Raji (cell line): Measurements from ENCODE around the gene CBL.

ENCODE experiments used
- POLR2A ChIP-seq: IDR thresholded peaks from 2 replicates; pipeline ENCODE4 v1.6.1; 2011; ENCODE audit warnings: low read depth, low read length, control low read depth; ENCODE audit not compliant: insufficient read depth

Gene CBL

DNA sequence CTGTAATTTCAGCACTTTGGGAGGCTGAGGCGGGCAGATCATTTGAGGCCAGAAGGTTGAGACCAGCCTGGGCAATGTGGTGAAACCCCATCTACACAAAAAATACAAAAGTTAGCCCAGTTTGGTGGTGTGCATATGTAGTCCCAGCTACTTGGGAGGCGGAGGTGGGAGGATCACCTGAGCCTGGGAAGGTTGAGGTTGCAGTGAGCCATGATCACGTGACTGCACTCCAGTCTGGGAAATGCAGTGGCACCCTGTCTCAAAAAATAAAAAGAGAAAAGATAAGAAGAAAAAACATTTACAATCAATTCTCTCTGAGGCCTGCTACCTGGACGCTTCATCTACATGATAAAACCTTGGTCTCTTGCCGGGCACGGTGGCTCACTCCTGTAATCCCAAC, 7.2 kb upstream of the CBL start:
- no peak for TF ChIP-seq POLR2A

DNA sequence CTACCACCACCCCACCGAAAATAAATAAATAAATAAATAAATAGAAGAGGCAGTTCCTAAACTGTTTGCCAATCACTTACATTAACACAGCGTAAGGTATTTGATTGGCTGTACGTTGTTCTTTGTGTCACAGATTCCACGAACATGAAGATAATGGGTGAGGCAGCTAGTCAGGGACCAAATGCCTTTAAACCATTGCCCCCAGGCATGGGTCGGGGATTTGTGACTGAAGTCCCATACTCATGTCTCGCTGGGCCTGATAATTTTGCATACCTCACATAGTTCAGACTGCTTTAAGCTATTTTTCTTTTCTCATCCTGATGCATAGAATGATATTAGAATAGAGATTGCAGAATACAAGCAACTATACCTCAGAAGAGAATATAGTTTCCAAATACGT, 3.6 kb upstream of the CBL start:
- no peak for TF ChIP-seq POLR2A

DNA sequence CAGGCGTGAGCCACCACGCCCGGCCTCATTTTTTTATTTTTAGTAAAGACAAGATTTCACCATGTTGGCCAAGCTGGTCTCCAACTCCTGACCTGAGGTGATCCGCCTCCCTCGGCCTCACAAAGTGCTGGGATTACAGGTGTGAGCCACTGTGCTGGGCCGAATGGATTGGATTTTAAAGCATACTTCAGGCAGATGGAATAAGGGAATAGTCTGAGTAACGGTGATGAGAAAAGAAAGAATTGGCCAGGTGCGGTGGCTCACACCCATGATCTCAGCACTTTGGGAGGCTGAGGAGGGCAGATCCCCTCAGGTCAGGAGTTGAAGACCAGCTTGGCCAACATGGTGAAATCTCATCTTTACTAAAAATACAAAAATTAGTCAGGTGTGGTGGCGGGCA, 2.1 kb upstream of the CBL start:
- no peak for TF ChIP-seq POLR2A

DNA sequence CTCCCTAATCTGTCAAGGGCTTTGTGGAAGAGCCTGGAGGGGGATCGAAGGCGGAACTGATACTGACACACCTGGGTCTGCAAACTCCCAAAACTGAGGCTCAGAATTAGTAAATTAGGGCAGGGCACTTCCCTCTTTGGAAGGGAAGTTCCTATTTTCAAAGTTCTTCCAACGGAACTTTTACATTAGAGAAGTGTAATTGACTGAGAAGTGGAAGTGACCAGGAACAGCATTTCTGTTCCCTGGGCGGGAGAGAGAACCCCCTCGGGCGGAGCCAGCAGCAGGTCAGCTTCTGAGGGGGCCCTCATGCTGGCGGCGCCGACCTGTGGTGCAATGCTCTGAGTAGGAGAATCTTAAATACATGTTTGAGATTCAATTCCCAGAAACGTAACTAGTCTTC, 1.1 kb upstream of the CBL start:
- no peak for TF ChIP-seq POLR2A

DNA sequence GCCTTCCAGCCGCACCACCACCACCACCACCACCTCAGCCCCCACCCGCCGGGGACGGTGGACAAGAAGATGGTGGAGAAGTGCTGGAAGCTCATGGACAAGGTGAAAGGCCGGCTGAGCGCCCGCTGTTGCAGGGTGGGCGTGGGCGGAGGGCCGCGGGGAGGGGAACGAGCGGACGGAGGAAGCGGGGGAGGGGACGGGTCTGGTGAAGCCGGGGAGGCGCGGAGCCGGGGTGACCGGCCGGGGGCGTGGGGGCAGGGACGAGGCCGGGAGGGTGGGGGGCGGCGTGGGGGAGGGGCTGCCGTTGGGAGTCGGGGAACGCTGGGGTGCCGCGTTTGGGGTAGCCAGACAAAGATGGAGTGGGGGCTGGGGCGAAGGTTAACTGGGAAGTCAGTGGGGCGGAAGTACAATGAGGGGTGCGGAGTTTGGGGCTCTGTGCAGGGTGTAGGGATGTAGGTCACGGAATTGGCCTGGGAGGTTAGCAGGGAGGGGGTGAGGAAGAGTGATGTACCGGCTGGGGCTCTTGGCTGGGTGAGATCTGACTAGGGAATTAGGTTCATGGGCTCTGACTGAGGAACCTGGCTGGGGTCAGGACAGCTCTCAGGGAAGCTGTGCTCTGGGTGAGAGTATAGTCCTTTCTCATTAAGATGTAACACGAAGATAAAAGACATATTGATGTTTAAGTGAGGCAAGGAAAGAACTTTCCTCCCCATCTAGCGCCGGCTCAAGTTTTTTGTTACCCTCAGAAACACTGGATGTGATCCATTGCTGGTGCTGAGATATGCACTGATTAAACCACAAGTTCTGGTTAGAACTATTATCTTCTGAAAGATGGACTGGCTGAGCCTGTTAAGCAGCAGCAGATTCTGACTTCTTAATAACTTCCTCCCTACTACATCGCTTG, 624 bp downstream of the CBL start:
- TF ChIP-seq POLR2A = no peak

DNA sequence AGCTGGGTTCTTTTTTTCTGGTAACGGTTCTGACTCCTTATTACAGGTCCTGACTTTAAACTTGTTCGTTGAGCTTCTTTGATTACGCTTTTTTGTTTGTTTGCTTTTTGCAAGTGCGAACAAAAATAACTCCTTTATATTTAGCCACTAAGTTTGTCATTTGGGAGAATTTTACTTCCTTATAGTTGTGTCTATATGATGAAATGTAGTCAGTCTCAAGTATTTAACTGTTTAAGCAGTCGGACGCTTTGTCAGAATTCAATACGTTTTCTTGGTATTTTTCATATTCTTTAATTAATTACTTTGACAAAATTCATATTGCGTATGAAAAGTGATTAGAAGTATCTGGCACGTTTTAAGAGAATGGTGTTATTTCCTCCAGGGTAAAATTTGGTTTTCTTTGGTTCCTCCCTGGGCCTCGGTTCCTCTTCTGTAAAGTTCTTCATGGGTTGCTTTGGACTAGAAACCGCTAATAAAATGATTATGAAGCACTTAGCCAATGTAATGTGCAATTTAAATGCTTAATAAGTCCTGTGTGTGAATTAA, 1.3 kb downstream of the CBL start:
- no peak for TF ChIP-seq POLR2A

DNA sequence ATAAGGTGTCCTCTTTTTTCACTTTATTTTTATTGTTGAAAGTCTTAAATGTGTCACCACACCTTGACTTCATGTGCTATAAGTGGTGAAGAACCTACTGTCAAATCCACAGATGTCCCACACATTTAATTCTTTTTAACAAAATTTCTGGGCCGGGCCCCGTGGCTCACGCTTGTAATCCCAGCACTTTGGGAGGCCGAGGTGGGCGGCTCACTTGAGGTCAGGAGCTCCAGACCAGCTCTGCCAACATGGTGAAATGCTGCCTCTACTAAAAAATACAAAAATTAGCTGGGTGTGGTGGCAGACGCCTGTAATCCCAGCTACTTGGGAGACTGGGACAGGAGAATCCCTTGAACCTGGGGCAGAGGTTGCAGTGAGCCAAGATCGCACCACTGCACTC, 3.0 kb downstream of the CBL start:
- no peak for TF ChIP-seq POLR2A

DNA sequence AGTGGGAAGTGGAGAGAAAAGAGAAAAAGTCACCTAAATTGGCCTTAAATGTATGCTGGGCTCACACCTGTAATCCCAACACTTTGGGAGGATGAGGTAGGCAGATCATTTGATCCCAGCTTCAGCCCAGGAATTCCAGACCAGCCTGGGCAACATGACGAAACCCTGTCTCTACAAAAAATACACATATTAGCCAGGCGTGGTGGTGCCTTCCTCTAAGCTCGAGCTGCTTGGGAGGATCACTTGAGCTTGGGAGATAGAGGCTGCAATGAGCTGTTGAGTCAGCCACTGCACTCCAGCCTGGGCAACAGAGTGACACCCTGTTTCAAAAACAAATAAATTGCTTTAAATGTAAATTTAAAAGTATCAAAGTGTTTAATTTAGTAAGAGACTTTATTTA, 3.9 kb downstream of the CBL start:
- no peak for TF ChIP-seq POLR2A

DNA sequence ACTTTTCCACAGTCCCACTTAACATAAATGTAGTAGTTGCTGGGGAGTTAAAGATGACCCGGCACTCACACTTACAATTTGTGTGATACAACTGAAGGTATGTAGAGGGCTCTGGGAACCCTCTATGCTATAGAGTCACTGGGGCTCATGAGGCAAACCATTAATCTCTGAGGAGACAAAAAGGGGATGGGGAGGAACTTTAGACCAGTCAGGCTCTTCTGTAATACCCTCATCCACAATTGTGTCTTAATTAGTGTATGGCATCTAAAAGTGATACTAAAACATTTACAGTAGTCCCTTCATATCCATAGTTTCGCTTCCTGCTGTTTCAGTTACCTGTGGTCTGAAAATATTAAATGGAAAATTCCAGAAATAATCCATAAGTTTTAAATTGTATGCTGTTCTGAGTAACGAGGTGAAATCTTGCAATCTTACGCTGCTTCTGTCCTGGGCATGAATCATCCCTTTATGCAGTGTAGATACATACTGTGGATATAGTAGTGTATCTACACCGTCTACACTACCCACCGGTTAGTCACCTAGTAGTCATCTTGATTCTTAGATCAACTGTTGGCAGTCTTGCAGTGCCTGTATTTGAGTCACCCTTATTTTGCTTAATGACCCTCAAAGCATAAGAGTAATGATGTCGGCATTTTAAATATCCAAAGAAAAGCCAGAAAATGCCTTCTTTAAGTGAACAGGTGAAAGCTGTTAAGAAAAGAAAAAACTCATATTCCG, 12.2 kb downstream of the CBL start:
- no peak for TF ChIP-seq POLR2A

DNA sequence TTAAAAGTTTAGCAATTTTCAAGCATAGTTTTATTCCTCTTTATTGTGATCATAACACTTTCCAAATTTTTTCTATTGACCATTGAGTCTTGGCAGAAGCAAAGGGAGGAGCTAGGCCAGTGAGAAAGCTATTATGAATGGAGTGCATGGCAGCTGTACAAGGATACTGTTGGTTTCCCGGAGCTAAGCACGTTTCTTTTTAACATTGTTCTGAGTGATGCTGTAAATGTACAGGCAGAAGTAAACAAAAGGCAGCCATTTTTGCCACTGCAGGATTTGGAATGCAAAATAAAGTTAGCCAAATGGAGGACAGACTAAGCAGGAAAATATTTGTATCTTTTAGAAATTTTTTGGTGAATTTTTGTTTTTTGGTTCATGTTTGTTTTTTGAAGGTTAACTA, 16.2 kb downstream of the CBL start:
- TF ChIP-seq POLR2A = no peak

DNA sequence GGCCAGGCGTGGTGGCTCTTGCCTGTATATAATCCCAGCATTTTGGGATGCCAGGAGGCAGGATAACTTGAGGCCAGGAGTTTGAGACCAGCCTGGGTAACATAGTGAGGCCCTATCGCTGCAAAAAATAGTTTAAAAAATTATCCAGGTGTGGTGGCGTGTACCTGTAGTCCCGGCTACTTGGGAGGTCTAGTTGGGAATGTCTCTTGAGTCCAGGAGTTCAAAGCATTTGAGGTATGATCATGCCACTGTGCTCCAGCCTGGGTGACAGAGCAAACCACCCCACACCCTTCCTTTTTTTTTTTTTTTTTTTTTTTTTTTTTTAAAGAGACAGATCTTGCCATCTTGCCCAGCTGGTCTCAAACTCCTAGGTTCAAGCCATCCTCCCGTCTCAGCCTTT, 16.8 kb downstream of the CBL start:
- no peak for TF ChIP-seq POLR2A

DNA sequence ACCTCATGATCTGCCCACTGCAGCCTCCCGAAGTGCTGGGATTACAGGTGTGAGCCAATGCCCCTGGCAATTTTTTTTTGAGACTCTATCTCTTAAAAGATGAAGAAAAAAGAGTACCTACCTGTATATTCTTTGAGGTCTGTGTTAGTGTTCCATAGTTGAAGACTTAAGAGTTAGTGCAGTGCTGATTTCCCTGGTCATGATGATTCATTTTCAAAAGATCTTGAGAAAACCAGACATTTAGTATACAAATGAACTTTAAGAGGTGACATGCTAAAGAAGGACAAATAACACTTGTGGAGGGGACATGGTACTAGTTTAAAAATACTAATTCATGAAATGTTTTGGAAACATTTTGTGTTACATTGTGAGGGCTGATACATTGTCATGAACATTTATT, 17.7 kb downstream of the CBL start:
- TF ChIP-seq POLR2A = no peak

DNA sequence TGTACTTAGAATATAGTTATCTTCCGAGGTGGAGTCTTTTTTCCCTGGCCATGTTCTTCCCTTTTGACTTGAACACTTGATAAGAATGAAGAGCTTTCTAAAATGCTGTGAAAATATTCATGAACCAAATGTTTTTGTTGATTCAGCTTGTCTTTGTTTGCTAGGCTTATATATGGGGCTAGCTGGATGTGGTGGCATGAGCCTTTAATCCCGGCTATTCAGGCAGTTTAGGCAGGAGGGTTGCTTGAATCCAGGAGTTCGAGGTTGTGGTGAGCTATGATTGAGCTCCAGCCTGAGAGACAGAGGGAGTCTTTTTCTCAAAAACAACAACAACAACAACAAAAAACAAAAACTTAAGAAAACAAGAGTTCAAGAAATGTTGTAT, 23.1 kb downstream of the CBL start:
- TF ChIP-seq POLR2A = no peak

DNA sequence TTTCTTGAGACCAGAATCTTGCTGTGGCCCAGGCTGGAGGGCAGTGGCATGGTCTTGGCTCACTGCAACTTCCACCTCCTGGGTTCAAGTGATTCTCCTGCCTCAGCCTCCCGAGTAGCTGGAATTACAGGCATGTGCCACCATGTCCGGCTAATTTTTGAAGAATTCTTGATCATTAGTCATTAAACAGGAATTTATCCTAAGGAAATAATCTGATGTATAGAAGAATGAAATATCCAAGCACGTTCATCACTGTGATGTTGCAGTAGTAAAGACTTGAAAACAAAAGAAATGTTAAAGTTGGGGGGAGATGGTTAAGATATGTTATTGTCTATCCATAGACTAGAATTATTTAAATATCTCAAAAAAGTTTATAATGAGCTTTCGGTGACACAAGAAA, 23.6 kb downstream of the CBL start:
- no peak for TF ChIP-seq POLR2A

DNA sequence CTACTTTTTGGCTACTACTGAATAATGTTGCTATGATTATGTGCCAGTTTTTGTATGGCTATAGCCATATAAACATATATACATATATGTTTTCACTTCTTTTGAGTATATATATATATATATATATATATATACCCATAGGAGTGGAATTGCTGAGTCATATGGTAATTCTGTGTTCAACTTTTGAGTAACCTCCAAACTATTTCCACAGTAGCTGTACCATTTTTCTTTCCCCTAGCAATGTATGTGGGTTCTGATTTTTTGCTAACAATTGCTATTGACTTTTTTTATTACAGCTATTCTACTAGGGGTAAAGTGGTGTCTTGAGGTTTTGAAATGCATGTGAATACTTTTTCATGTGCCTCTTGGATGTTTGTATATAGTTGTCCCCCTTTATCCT, 30.4 kb downstream of the CBL start:
- no peak for TF ChIP-seq POLR2A

DNA sequence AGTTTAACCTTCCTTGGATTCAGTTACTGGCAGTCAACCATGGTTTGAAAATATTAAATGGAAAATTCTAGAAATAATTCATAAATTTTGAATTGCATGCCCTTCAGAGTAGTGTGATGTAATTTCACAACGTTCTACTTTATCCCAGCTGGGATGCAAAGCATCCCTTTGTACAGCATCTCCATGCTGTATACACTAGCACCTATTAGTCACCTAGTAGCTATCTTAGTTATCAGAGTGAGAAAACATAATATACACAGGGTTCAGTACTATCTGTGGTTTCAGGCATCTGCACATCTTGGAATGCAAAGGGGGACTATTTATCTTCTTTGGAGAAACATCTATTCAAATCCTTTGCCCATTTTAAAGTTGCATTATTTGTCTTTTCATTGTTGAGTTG, 30.8 kb downstream of the CBL start:
- TF ChIP-seq POLR2A = no peak
